Stimulated activated CD8-positive, alpha-beta memory T cell treated with anti-CD3 and anti-CD28 coated beads, Interleukin-7, amount 100 ng/mL, for 48 hours (primary cell): ENCODE data around the gene RNASEH2B.

Source experiments
- DNase-seq, 2 donors: peaks; one replicate each; pipeline ENCODE4 v3.0.0-alpha.2; 2020; ENCODE audit warnings: low read depth in 1 of 2; ENCODE audit errors: extremely low read depth in 1 of 2

RNASEH2B gene

DNA sequence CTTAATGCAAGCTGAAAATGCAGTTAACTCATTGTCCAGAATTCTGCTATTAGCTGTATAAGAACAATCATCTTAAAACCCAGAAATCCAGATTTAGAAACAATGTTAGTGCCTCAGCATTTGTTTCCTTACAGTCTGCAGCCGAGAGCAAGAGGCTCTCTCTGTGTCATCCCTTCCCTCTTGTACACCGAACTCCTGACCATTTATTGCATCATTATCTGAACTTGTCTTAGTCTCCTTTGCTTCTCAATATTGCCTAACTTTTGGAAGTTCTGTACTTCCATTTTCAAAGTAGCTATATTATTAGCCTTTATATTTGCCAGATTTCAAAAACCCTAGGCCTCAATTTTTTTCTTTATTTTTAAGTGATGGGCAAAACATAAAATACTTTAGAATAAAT, 27.1 kb downstream of the RNASEH2B start:
- DNase-seq, result no peak

DNA sequence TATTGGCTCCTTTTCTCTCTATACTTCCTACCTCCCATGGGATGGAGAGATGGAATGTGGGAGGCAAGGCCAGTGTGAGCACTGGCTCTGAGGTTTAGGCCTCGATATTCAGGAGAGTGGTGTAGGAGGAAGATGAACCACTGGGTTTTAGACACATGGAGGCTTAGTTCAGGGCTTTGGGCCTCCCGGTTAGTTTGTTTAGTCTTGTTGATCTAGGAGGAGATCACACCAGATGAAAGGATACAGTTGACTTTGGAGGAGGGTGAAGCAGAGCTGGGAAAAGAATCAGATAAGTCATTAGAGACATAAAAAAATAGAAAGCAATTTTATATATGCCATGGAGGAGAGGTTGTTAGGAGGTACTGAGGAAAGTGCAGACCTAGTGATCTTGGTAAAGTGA, 30.9 kb downstream of the RNASEH2B start:
- DNase-seq, result no peak

DNA sequence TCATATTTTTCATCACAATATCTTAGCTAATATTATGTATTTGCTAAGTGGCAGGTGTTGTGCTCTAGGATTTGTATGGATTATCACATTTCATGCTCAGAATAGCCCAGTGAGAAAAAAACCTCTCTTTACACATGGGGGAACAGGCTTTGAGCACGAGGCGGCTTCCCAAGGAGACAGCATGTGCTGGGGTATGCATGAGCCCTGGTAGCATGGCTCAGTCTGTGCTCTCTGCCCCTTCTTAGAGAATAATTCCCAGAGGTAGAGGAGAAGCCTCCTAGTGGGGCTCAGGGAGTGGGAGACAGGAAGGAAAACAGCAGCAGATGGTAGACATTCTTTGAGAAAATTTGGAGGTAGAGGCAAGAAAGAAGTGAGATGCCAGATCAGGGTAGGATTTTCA, 31.6 kb downstream of the RNASEH2B start:
- DNase-seq, result no peak

DNA sequence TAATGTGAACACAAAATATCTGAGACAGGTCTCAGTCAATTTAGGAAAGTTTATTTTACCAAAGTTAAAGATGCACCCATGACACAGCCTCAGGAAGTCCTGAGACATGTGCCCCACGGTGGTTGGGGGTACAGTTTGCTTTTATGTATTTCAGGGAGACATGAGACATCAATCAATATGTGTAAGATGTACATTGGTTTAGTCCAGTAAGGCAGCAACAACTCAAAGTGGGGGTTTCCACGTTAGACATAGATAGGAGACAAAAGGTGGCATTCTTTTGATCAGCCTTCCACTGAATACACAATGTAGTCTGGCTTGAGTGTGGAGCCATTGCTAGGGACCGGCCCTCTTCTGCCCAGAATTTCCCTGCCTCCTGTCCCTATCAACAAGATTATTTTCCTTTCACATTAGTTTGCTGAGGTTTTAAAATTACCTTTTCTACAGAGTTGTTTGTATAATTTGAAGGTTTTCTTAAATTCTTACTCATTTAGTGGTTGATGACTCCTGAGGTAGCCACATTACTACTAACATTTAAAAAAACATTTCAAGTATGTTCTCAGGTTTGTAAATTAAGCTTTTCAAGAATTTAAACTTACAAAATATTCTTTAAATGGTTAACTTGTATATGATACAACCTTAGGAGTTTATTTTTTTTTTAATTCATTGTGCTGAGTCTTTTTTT, 33.2 kb downstream of the RNASEH2B start:
- DNase-seq, result no peak

DNA sequence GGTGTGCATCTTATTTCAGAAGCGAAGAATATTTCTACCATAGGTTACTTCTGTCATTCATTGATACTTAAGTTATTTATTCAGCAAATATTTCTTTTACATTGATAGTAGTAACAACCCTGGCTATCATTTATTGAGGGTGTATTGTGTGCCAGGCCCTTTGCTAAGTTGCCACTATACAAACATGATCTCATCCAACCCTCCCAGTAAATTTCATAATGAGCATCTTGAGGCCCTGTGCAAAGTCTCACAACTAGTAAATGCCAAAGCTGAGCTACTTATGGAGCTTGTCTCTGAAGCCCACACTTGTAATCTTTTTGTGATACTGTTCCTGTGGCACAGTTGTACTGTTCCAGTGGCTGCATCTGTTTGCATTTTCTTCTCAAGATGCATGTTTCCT, 36.1 kb downstream of the RNASEH2B start:
- no peak for DNase-seq

DNA sequence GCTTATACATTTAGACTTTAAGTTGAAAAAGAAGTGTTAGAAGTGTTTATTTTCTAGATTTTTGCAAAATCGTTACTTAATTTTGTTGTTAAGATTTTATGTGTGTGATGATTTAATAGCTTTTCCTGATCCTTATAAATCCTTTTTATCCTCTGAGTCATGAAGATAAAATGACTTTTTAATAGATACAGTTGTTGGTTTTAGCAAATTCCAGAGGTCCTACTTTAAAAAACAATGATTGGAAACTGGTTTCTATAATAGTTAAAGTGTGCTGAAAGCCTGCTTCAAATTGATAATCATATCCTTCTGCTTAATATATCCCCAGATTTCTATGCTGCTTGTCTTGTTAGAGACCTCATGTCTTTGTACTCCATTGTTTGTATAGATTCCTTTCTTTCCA, 39.0 kb downstream of the RNASEH2B start:
- DNase-seq, result no peak

DNA sequence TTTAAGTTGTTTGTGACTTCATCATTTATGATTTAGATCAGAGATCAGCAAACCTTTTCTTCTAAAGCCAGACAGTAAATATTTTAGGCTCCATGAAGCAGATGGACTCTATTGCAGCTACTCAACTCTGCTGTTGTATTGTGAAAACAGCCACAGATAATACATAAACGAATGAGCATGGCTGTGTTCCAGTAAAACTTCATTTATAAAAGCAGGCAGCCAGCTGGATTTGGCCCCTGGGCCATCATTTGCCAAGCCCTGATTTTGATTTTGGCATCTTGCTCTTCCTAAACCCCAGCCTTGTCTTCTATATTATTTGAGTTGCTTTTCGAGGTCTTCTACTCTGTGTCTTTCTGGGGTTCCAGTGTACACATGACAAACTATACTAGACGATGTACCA, 41.3 kb downstream of the RNASEH2B start:
- no peak for DNase-seq

DNA sequence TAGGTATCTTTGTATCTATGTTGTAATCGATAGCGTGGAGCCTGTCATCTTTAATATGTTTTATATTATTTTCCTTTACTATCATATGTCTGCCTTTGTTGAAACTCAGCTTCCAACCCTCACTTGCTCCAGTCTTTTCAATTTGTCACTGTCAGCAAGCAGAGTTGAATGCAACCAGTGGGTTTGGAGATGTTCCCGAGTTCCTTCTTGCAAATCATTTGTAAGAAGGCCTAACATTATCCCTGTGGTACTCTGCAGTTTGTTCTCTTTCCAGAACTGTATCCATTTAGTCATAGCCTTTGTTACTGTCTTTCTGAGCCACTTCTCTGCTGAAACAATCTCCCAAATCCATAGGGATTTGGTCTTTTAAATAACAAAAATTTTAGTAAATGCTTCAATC, 41.8 kb downstream of the RNASEH2B start:
- no peak for DNase-seq

DNA sequence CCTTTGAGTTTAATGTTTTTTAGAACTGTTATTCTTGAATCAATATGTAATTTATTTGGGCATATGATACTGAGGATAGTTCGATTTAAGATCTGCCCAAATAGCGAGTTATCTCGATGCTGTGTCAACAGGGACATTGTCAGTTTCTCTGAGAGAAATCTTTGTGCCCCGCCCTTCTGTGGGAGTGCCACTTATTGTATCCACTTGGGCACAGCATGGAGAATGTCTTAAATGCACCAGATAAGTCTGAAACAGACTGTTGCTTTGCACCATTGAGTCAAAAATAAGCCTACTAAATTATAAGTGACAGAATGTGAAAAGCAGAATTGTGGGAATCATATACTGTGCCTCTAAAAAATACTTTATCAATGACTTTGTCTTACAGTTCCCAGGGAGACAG, 45.6 kb downstream of the RNASEH2B start:
- no peak for DNase-seq

DNA sequence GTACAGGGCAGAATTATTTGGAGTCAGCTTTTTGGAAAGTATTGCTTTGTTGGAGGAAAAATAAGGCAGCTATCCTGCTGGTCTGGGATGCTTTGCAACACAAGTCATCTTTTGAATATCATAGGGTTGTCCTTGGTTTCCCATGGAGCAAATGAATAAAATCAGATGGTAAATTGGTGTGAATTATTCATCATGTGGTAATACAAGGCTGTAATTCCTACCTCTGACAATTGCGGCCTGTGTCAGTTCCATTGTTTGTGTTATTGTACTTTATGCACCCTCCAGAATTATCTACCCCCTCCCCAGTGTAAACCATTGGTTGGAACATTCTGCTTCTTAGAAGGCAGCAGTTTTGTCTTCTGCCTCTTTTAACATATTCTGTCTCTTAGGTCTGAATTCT, 46.2 kb downstream of the RNASEH2B start:
- no peak for DNase-seq

DNA sequence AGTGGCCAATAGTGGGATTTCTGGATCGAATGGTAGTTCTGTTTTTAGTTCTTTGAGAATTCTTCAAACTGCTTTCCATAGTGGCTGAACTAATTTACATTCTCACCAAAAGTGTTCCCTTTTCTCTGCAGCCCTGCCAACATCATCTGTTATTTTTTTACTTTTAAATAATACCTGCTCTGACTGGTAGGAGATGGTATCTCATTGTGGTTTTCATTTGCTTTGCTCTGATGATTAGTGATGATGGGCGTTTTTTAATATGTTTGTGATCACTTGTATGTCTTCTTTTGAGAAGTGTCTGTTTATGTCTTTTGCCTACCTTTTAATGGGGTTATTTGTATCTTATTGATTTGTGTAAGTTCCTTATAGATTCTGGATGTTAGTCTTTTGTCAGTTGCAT, 48.0 kb downstream of the RNASEH2B start:
- no peak for DNase-seq

DNA sequence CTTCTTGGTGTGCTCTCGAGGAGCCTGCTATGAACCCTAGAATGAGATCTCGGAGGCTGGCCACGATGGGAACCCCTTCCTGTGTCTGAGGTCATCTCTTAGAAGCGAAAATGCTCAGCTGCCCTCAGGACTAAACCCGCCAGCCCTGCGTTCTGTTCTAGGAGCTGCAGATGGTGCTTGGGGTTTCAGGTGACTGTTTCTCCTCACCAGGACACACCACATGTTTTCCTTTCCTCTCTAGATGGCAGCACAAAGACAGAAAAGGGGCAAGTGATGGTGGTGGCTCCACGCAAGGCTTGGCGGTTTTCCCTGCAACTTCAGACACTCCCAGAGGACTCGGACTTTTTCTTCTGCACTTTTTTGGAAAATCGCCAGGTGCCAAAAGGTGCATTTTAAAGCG, 60.1 kb downstream of the RNASEH2B start:
- DNase-seq, result no peak

DNA sequence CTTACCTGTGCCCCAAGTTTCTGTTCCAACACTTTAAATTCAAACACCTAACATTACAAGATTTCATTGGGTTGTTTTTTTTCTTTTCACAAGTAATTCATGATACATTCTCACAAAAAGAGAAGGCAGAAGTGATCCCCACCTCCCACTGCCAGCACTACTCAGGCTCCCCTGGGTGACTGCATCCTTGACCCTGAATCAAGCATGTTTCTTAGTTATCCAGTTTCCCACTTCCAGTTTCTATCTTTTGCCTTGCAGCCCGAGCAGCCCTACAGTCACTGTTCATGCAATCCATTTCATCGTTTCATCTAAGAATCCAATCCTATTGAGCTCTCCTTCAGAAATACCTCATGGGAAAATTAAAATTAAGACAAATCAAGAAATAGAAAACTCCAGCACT, 61.4 kb downstream of the RNASEH2B start:
- no peak for DNase-seq

DNA sequence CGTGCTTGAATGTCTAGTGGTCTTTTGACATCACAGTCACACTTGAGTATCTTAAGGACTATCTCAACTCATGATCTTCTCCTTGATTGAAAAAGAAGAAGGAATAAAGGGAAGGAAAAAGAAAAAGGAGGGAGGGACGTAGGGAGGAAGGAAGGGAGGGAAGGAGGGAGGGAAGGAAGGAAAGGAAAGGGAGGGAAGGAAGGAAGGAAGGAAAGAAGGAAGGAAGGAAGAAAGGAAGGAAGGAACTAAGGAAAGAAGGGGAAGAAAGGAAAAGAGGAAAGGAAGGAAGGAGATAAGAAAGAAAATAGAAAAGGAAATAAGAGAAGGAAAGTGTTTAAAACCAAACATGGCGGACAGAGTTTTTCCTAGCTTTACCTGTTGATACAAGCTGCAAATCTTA, 64.7 kb downstream of the RNASEH2B start:
- no peak for DNase-seq

DNA sequence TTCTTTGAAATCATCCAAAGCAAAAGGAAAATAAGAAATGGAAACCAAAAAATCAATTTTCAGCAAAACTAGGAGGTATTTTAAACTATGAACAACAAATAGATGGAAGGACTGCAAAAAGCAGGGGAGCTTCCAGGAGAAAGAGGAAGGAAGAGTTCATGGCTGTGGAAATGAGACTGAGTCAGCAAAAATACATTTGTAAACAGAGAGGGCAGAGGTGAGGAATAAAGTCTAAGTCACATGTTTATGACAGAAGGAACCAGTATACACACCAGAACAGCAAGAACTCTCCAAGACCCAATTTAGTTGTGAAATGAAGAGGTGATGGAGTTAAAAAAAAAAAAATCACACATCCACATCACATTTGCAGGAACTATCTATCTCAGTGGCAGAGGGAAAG, 69.6 kb downstream of the RNASEH2B start:
- no peak for DNase-seq

DNA sequence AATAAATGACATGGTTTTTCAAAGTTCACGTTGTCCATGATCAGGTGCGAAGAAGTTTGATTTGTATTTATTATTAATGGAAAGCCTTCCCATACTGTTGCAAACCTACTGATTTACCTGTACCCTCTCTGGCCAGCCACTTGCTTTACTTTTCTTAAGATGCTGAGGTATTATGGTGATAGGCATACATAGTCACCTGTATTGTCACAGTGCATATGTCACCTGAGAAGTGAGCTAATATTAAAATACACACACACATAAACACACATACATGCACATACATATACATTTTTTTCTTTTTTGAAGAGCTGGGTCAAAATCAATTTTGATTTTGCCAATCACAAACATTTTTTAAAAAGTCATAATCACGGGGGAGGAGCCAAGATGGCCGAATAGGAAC, 72.1 kb downstream of the RNASEH2B start:
- DNase-seq, result no peak

DNA sequence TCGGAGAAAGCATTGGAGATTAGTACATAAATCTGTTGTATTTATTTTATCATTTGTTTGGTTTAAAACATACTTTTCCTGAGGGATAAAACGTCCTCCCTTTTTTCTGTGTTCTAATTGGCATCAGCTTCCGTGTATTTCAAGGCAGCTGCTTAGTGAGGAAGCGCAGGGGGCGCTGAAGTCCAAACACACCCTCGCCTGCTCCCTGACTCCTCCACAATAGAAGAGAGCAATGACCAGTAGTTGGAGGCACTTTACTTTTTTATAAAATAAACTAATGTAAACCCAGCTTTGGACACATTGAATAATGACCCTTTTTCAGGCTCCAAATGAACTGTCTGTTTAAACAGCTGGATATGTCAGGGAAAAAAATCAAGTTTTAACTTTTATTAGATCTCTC, 79.9 kb downstream of the RNASEH2B start:
- DNase-seq, result no peak

DNA sequence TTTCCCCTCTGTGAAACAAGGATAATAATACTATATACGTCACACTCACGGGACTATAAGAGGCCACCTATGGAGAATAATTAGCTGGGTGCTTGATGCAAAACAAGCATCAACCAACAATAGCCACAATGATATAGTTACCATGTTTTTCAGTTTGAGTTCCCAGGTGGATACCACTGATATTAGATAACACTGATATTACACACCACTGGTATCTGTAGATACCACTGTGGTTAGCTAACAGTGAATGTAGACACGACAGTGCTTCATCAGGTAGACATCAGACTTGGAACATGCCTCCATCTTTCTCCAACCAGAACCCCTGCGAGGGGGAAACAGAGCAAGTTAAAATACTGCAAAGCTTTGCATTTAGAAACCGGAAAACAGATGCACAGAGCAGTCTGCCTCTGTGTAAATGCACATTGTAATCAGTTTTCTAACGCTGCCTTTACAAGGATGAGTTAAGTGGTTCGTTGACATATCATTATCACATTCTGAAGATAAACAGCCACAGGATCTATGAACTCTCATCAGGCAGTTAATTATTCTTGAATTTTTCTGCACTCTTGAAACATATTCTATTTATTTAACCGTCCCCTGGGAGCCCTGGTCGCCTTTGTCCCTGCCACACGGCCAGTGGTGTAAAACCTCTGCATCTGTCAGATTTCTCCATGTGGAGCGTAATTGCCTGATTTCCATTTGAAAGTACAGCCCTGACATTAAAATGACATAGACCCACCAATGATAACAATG, 80.7 kb downstream of the RNASEH2B start:
- no peak for DNase-seq

DNA sequence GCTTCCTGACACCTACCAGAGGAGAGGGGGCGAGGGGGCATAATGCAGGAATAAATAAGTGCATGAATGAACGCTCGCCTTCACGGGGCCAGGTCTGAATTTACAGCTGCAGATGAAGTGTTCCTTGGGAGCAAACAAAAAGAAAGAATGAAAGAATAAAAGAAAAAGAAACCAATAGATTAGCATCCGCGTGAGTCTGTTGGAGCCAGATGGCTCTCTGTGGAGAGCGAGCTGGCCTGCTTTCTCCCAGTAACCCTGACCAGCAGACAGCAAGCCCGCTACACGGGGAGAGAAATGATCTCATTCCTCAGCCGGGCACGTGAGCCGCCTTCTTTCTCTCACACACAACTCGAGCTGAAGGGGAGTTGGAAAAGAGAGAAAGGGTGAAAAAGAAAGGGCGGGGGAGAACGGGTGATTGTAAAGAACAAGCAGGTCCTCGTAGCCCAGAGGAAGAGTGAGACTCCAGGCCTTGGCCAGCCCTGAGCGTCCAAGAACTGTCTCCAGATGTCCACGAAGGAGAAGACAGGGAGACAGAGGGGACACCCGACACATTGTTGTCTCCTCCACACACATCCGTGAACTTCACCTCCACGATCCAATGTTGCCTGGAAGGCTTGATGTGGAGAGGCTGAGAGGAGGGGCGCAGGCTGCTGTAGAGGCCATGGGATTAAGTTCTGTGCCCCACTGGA, 81.4 kb downstream of the RNASEH2B start:
- DNase-seq, result no peak

DNA sequence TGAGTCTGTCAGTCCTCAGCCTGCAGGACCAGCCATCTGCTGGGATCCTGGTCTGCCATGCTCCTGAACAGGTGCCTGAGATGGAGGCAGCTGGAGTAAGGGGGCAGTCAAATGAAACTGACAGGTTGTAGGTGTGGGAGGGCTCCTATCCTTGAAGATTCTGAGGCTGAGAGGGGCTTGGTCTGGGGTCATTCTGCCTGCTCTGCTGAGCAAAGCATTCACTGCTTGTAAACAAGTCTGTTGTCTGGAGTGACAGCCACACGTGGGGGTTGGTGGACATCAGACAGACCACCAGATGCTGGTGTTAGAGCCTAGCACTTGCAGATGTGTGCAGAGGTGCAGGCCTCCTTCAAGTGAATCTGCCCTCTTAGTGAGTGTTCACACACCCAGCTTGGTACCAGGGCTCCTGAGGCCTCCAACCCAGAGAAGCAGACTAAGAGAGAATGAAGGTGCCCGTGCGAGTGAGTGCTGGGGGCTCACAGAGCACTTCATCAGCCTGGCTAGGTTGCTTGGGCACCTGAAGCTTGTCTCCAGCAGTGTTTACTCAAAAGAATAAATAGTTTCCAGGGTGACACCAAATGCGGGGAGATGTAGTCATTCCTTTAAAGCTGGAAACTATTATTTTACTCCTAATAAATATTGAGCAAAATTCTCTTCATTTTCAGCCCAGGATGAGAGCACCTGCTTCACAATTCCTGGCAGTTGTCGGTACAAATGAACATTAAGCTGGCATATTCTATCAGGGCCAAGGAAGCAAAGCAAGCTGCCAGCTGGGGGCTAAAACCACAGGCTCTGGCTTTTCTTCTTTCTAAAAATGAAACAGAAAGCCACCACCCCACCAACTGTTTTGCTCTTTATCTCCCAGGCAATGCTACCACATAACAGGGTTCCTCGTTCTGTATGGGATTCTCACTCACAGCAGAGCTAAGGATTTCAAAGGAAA, 82.3 kb downstream of the RNASEH2B start:
- no peak for DNase-seq

DNA sequence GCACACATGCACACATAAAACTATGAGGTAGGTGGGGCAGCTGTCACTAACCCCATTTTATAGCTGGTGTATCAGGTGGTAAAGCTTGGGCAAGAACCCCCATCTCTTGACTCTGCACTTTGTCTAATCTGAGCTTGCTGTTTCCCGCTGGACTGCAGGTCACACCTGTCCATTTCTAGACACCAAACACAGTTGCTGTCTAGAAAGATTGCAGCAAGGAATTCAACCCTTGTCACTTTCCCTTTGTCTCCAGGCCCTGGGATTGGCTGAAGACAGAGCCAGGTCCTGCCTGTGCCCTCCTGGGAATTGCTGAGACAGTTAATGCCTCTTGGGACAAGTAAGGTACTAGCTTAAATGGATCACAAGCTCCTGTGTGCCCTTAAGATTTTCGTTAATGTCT, 83.8 kb downstream of the RNASEH2B start:
- DNase-seq, result no peak
